HepG2 (cell line): ENCODE results near the gene DNASE1L2. TPM values are rescaled to one million over a fixed set of nuclear protein-coding genes. Genes with fewer than 3 reads are reported as not detected.
A peak's percentile ranks its signal among the peaks of the same experiment; 100 is the strongest.

Experiments
- ATAC-seq: fragments of 200-7000 bp; cut with Tn5 transposase; 3 replicates; pipeline ENCODE4 v1.9.1; 2020; ENCODE audit warnings: mild to moderate bottlenecking, moderate library complexity
- BruUV-seq: library from RNA; stranded (reverse); fragments of 400-500 nt; replicated peaks from 2 replicates; lab custom pipeline; 2021; lab: Mats Ljungman, UMichigan
- CTCF ChIA-PET: fragments of 300-600 bp; formaldehyde crosslinking; extraction: SDS; loops from one replicate; lab custom pipeline; 2021; ENCODE audit warnings: low total read pairs, inconsistent platforms, low intra/inter-chr PET ratio; lab: Yijun Ruan, JAX
- POLR2A ChIA-PET: fragments of 350-600 bp; sonication (Branson Sonifier 250); formaldehyde crosslinking; loops from one replicate; lab custom pipeline; 2020; ENCODE audit warnings: antibody characterized with exemption, inconsistent platforms; lab: Yijun Ruan, JAX
- DNase-seq: peaks from one replicate; pipeline ENCODE4 v3.0.0-alpha.2; 2015; ENCODE audit warnings: low spot score
- FAIRE-seq: peaks from 3 replicates; lab custom pipeline; 2011; peaks lifted over from hg19 to GRCh38; lab: Jason Lieb, UNC
- H2AFZ ChIP-seq: one replicate; pipeline ENCODE4 v1.6.1; 2011; ENCODE audit warnings: low read length, inconsistent platforms
- H3K27ac ChIP-seq: fragments of 300-600 bp; 3 replicates; pipeline ENCODE4 v1.8.0; 2011; ENCODE audit warnings: mixed run types, mild to moderate bottlenecking, mixed read lengths, low read length, inconsistent platforms; ENCODE audit not compliant: insufficient read depth; ENCODE audit errors: extremely low read length
- H3K27me3 ChIP-seq, 2 experiments: fragments of 200-600 bp in 1 of 2; 2 replicates in 1 of 2; 3 replicates in 1 of 2; pipeline versions ENCODE4 v1.6.0 to v1.8.0; 2011; ENCODE audit warnings: low read length in 2 of 2, mild to moderate bottlenecking in 2 of 2, moderate library complexity in 2 of 2, inconsistent platforms in 1 of 2; ENCODE audit not compliant: insufficient read depth in 2 of 2, control insufficient read depth in 1 of 2
- H3K36me3 ChIP-seq, 2 experiments: fragments of 200-600 bp in 1 of 2; replicated peaks in 1 of 2; 2 replicates in 1 of 2; 3 replicates in 1 of 2; pipeline versions ENCODE4 v1.5.1 to v1.8.0; 2011; ENCODE audit warnings: low read length in 2 of 2, inconsistent platforms in 1 of 2; ENCODE audit not compliant: insufficient read depth in 2 of 2, control insufficient read depth in 1 of 2
- H3K4me1 ChIP-seq: 2 replicates; pipeline ENCODE4 v1.5.1; 2012; ENCODE audit warnings: low read length, inconsistent platforms; ENCODE audit not compliant: insufficient read depth
- H3K4me2 ChIP-seq: 2 replicates; pipeline ENCODE4 v1.6.0; 2011; ENCODE audit warnings: low read depth, low read length, inconsistent platforms
- H3K4me3 ChIP-seq, 3 experiments: fragments of 200-600 bp in 1 of 3; sonication (generic), shearing (Covaris generic) in 1 of 3; replicated peaks in 1 of 3; 2 replicates each; pipeline ENCODE4 v1.5.1; 2011 to 2016; ENCODE audit warnings: low read length in 3 of 3, inconsistent platforms in 2 of 3, low read depth in 2 of 3, mild to moderate bottlenecking in 2 of 3, control low read depth in 1 of 3, mixed read lengths in 1 of 3; ENCODE audit not compliant: insufficient read depth in 1 of 3
- H3K79me2 ChIP-seq: one replicate; pipeline ENCODE4 v1.6.1; 2011; ENCODE audit warnings: low read length, inconsistent platforms; ENCODE audit not compliant: insufficient read depth
- H3K9ac ChIP-seq: 2 replicates; pipeline ENCODE4 v1.6.0; 2011; ENCODE audit warnings: mild to moderate bottlenecking, low read depth, low read length, inconsistent platforms; ENCODE audit not compliant: insufficient read depth
- H3K9me3 ChIP-seq: 2 replicates; pipeline ENCODE4 v1.5.1; 2012; ENCODE audit warnings: mild to moderate bottlenecking, low read length
- H4K20me1 ChIP-seq: 2 replicates; pipeline ENCODE4 v1.6.0; 2011; ENCODE audit warnings: inconsistent platforms, mild to moderate bottlenecking, low read length, moderate library complexity; ENCODE audit not compliant: insufficient read depth
- MXD4 ChIP-seq: IDR thresholded peaks from 2 replicates; pipeline ENCODE4 v1.6.1; 2016; ENCODE audit warnings: mild to moderate bottlenecking, missing biosample characterization, missing genetic modification reagents
- NBN ChIP-seq: fragments of 450-650 bp; conservative IDR thresholded peaks from 2 replicates; pipeline ENCODE4 v1.6.1; 2017
- ZBTB20 ChIP-seq: sonication (generic); formaldehyde crosslinking; IDR thresholded peaks from 2 replicates; pipeline ENCODE4 v1.8.1; 2023; ENCODE audit warnings: missing genetic modification reagents, low read depth, mild to moderate bottlenecking, borderline replicate concordance
- ZBTB7B ChIP-seq: sonication (generic); formaldehyde crosslinking; IDR thresholded peaks from 2 replicates; pipeline ENCODE4 v1.4.0; 2020; ENCODE audit warnings: missing genetic modification reagents
- ZNF230 ChIP-seq: sonication (generic); formaldehyde crosslinking; IDR thresholded peaks from 2 replicates; pipeline ENCODE4 v1.4.0; 2020; ENCODE audit warnings: mild to moderate bottlenecking, missing genetic modification reagents
- ZNF383 ChIP-seq: sonication (generic); formaldehyde crosslinking; IDR thresholded peaks from 2 replicates; pipeline ENCODE4 v1.4.0; 2020; ENCODE audit warnings: missing genetic modification reagents, mild to moderate bottlenecking, borderline replicate concordance
- WGBS: methylation state at CpG from one replicate; pipeline ENCODE4 v1.1.6; 2017; ENCODE audit warnings: low lambda C conversion rate; 5-methylcytosine and 5-hydroxymethylcytosine counted together
- in situ Hi-C: cut with HindIII; loops from 2 replicates; pipeline ENCODE4 v1.10.0; 2017; ENCODE audit warnings: low pct_unique_long_range_greater_than_20kb; ENCODE audit not compliant: extremely low pct_ligation_motif_present
- intact Hi-C: fragments of 100-400 bp; cut with micrococcal nuclease; formaldehyde crosslinking; loops from one replicate; pipeline ENCODE4 v1.10.0; 2022; ENCODE audit not compliant: unreplicated experiment
- polyA plus RNA-seq, 8 experiments: library from polyadenylated mRNA; depleted of rRNA in 3 of 8; stranded (reverse) in 7 of 8; unstranded in 1 of 8; fragments of >200 nt; fragmentation: Illumina TruSeq in 4 of 8; extraction: Trizol in 4 of 8; gene quantifications; 2 replicates each; pipeline versions ENCODE4 v1.2.1 to v1.2.3, GENCODE V29; 2011 to 2016; ENCODE audit warnings: low read depth in 4 of 8, missing spikeins in 1 of 8, mixed read lengths in 1 of 8; ENCODE audit not compliant: insufficient read depth in 1 of 8
- total RNA-seq, 5 experiments: library from RNA; depleted of rRNA; stranded (reverse); fragments of >200 nt; fragmentation: Illumina TruSeq; extraction: Trizol; gene quantifications; 2 replicates each; pipeline ENCODE4 v1.2.3, GENCODE V29; 2016; ENCODE audit warnings: low read depth in 1 of 5
- TF ChIP-seq, protein P1 (sequence below): sonication (generic); formaldehyde crosslinking; IDR thresholded peaks from 2 replicates; pipeline ENCODE4 v1.5.1; 2020; ENCODE audit warnings: mild to moderate bottlenecking, missing genetic modification reagents, moderate library complexity
- TF ChIP-seq, protein P2 (sequence below): sonication (generic); formaldehyde crosslinking; IDR thresholded peaks from 2 replicates; pipeline ENCODE4 v1.4.0; 2020; ENCODE audit warnings: mild to moderate bottlenecking, missing genetic modification reagents
- TF ChIP-seq, protein P3 (sequence below): IDR thresholded peaks from 2 replicates; pipeline ENCODE4 v1.6.1; 2016; ENCODE audit warnings: missing biosample characterization, missing genetic modification reagents, low read depth

The DNASE1L2 gene
- total and polyA plus RNA-seq, 2 of the 13 experiments (the other 11 are each of a cell fraction or from before 2014, with no cell fraction given) = 0.44 to 0.50 TPM

DNA sequence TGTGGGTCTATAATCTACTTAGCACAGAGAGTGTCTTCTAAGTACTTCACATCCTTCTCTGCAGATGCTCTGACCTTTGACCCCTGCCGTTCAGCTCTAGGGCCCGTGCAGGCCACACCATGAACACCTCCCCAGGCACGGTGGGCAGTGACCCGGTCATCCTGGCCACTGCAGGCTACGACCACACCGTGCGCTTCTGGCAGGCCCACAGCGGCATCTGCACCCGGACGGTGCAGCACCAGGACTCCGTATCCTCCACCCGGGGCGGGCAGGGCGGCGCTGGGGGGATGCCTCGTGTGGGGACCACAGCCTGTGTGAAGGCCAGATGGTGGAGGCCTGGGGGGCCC lies 30.3 kb upstream of the DNASE1L2 start (continued):
- TF ChIP-seq, protein P1, sequence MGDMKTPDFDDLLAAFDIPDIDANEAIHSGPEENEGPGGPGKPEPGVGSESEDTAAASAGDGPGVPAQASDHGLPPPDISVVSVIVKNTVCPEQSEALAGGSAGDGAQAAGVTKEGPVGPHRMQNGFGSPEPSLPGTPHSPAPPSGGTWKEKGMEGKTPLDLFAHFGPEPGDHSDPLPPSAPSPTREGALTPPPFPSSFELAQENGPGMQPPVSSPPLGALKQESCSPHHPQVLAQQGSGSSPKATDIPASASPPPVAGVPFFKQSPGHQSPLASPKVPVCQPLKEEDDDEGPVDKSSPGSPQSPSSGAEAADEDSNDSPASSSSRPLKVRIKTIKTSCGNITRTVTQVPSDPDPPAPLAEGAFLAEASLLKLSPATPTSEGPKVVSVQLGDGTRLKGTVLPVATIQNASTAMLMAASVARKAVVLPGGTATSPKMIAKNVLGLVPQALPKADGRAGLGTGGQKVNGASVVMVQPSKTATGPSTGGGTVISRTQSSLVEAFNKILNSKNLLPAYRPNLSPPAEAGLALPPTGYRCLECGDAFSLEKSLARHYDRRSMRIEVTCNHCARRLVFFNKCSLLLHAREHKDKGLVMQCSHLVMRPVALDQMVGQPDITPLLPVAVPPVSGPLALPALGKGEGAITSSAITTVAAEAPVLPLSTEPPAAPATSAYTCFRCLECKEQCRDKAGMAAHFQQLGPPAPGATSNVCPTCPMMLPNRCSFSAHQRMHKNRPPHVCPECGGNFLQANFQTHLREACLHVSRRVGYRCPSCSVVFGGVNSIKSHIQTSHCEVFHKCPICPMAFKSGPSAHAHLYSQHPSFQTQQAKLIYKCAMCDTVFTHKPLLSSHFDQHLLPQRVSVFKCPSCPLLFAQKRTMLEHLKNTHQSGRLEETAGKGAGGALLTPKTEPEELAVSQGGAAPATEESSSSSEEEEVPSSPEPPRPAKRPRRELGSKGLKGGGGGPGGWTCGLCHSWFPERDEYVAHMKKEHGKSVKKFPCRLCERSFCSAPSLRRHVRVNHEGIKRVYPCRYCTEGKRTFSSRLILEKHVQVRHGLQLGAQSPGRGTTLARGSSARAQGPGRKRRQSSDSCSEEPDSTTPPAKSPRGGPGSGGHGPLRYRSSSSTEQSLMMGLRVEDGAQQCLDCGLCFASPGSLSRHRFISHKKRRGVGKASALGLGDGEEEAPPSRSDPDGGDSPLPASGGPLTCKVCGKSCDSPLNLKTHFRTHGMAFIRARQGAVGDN (CRISPR knock-in tag) = peak; percentile 54

DNA sequence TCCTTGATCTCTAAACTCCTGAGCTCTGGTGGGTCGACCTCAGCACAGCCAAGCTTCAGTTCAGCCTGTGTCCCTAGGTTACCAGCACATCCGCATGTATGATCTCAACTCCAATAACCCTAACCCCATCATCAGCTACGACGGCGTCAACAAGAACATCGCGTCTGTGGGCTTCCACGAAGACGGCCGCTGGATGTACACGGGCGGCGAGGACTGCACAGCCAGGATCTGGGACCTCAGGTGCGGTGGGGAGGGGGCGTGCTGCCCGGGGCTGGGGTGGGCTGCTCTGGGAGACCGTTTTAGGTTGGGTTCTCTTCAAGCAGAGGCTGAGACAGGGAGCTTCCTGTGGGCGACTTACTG lies 29.8 kb upstream of the DNASE1L2 start:
- in situ Hi-C loops = no loop called here
- Histone ChIP-seq H3K4me2 (peak overlapping the region; percentile 95), H2AFZ (no peak overlapping the region), H3K79me2 (peaks cover 8% of the 10 kb centered on the region), H3K4me1 (peaks cover 38% of the 10 kb centered on the region), H3K9me3 (no peaks in the 10 kb centered on the region), H3K27ac (peak overlapping the region; percentile 89), H3K27me3 (no peaks in the 10 kb centered on the region), H4K20me1 (no peaks in the 10 kb centered on the region), H3K4me3 (peak overlapping the region; percentile 71 to 96 (median 83)), H3K36me3 (peaks cover 2 to 13% of the 10 kb centered on the region in 2 experiments; a peak in 4 of 5 replicates), H3K9ac (peak overlapping the region; percentile 97)
- ChIA-PET CTCF (no interaction called here), POLR2A (interaction anchor here (1.0 to 4.3 kb wide), 4 partner anchors 8 to 51 kb away, joined by 3 to 18 read pairs (median 8); partner anchors contain the start of genes PGP and TRAF7)
- WGBS = 95% methylated on average over 16 of the region's 18 CpGs
- no TSS peak for BruUV-seq
- ATAC-seq (no peak), DNase-seq (no peak), FAIRE-seq (no peak)
- intact Hi-C loops = no loop called here
- TF ChIP-seq, protein P2, sequence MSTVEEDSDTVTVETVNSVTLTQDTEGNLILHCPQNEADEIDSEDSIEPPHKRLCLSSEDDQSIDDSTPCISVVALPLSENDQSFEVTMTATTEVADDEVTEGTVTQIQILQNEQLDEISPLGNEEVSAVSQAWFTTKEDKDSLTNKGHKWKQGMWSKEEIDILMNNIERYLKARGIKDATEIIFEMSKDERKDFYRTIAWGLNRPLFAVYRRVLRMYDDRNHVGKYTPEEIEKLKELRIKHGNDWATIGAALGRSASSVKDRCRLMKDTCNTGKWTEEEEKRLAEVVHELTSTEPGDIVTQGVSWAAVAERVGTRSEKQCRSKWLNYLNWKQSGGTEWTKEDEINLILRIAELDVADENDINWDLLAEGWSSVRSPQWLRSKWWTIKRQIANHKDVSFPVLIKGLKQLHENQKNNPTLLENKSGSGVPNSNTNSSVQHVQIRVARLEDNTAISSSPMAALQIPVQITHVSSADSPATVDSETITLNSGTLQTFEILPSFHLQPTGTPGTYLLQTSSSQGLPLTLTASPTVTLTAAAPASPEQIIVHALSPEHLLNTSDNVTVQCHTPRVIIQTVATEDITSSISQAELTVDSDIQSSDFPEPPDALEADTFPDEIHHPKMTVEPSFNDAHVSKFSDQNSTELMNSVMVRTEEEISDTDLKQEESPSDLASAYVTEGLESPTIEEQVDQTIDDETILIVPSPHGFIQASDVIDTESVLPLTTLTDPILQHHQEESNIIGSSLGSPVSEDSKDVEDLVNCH = no peak
- TF ChIP-seq ZBTB20 (CRISPR knock-in tag) = no peak
- TF ChIP-seq ZNF383 (CRISPR knock-in tag) = no peak
- no peak for TF ChIP-seq ZBTB7B (CRISPR knock-in tag)
- TF ChIP-seq, protein P3, sequence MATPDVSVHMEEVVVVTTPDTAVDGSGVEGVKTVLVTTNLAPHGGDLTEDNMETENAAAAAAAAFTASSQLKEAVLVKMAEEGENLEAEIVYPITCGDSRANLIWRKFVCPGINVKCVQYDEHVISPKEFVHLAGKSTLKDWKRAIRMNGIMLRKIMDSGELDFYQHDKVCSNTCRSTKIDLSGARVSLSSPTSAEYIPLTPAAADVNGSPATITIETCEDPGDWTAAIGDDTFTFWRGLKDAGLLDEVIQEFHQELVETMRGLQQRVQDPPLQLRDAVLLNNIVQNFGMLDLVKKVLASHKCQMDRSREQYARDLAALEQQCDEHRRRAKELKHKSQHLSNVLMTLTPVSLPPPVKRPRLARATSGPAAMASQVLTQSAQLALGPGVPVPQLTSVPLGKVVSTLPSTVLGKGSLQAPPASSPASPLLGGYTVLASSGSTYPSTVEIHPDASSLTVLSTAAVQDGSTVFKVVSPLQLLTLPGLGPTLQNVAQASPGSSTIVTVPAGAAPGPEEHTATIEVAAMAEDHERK (CRISPR knock-in tag) = no peak
- TF ChIP-seq ZNF230 (CRISPR knock-in tag) = no peak
- no peak for TF ChIP-seq NBN
- no peak for TF ChIP-seq MXD4 (CRISPR knock-in tag)
